HepG2 (cell line): Measurements from ENCODE around the gene GSDME. TPM values are rescaled to one million over a fixed set of nuclear protein-coding genes. Genes with fewer than 3 reads are reported as not detected.

Source experiments
- CEBPB ChIP-seq: IDR thresholded peaks from 2 replicates; pipeline ENCODE4 v1.6.1; 2011; ENCODE audit warnings: low read depth, low read length, improper control_type of control experiment, borderline replicate concordance
- FLYWCH1 ChIP-seq: sonication (generic); formaldehyde crosslinking; IDR thresholded peaks from 2 replicates; pipeline ENCODE4 v1.8.1; 2023; ENCODE audit warnings: mild to moderate bottlenecking, missing genetic modification reagents
- JUND ChIP-seq: sonication (generic); formaldehyde crosslinking; IDR thresholded peaks from 2 replicates; pipeline ENCODE4 v1.8.0; 2022; ENCODE audit warnings: mild to moderate bottlenecking, missing genetic modification reagents
- KAT2B ChIP-seq: fragments of 150-350 bp; IDR thresholded peaks from 2 replicates; pipeline ENCODE4 v1.6.1; 2014; ENCODE audit warnings: low read depth, low read length, borderline replicate concordance
- KLF11 ChIP-seq: IDR thresholded peaks from 2 replicates; pipeline ENCODE4 v1.6.1; 2016; ENCODE audit warnings: missing compliant biosample characterization
- MYNN ChIP-seq: sonication (generic); formaldehyde crosslinking; IDR thresholded peaks from 2 replicates; pipeline ENCODE4 v1.4.0; 2020; ENCODE audit warnings: mild to moderate bottlenecking, low read depth, missing genetic modification reagents
- PAF1 ChIP-seq: IDR thresholded peaks from 2 replicates; pipeline ENCODE4 v1.6.1; 2016; ENCODE audit warnings: missing genetic modification reagents, missing compliant biosample characterization
- RBM39 ChIP-seq: fragments of 200-400 bp; formaldehyde crosslinking; IDR thresholded peaks from one replicate; pipeline ENCODE4 v1.6.1; 2018; ENCODE audit warnings: antibody characterized with exemption, mild to moderate bottlenecking, low read depth, low read length; ENCODE audit not compliant: poor library complexity, severe bottlenecking
- RXRB ChIP-seq: IDR thresholded peaks from 2 replicates; pipeline ENCODE4 v1.6.1; 2016; ENCODE audit warnings: borderline replicate concordance, missing genetic modification reagents, missing compliant biosample characterization
- SALL1 ChIP-seq: sonication (generic); formaldehyde crosslinking; IDR thresholded peaks from 2 replicates; pipeline ENCODE4 v1.8.0; 2022; ENCODE audit warnings: mild to moderate bottlenecking, missing genetic modification reagents
- SMAD1 ChIP-seq: sonication (generic); formaldehyde crosslinking; IDR thresholded peaks from 2 replicates; pipeline ENCODE4 v1.4.0; 2020; ENCODE audit warnings: missing genetic modification reagents, low read depth, mild to moderate bottlenecking, borderline replicate concordance
- ZBTB21 ChIP-seq: sonication (generic); formaldehyde crosslinking; IDR thresholded peaks from 2 replicates; pipeline ENCODE4 v1.4.0; 2020; ENCODE audit warnings: missing genetic modification reagents
- ZFP36L2 ChIP-seq: sonication (generic); formaldehyde crosslinking; IDR thresholded peaks from 2 replicates; pipeline ENCODE4 v1.4.0; 2020; ENCODE audit warnings: missing genetic modification reagents
- ZNF768 ChIP-seq: sonication (generic); formaldehyde crosslinking; IDR thresholded peaks from 2 replicates; pipeline ENCODE4 v1.4.0; 2020; ENCODE audit warnings: missing genetic modification reagents
- polyA plus RNA-seq, 8 experiments: library from polyadenylated mRNA; depleted of rRNA in 3 of 8; stranded (reverse) in 7 of 8; unstranded in 1 of 8; fragments of >200 nt; fragmentation: Illumina TruSeq in 4 of 8; extraction: Trizol in 4 of 8; gene quantifications; 2 replicates each; pipeline versions ENCODE4 v1.2.1 to v1.2.3, GENCODE V29; 2011 to 2016; ENCODE audit warnings: low read depth in 4 of 8, missing spikeins in 1 of 8, mixed read lengths in 1 of 8; ENCODE audit not compliant: insufficient read depth in 1 of 8
- total RNA-seq, 5 experiments: library from RNA; depleted of rRNA; stranded (reverse); fragments of >200 nt; fragmentation: Illumina TruSeq; extraction: Trizol; gene quantifications; 2 replicates each; pipeline ENCODE4 v1.2.3, GENCODE V29; 2016; ENCODE audit warnings: low read depth in 1 of 5
- TF ChIP-seq, protein P1 (sequence below): sonication (generic); formaldehyde crosslinking; conservative IDR thresholded peaks from 2 replicates; pipeline ENCODE4 v1.4.0; 2020; ENCODE audit warnings: missing genetic modification reagents
- TF ChIP-seq, protein P2 (sequence below): sonication (generic); formaldehyde crosslinking; IDR thresholded peaks from 2 replicates; pipeline ENCODE4 v1.5.0; 2020; ENCODE audit warnings: missing genetic modification reagents
- TF ChIP-seq, protein P3 (sequence below): sonication (generic); formaldehyde crosslinking; IDR thresholded peaks from 2 replicates; pipeline ENCODE4 v1.4.0; 2020; ENCODE audit warnings: missing genetic modification reagents
- TF ChIP-seq, protein P4 (sequence below): IDR thresholded peaks from 2 replicates; pipeline ENCODE4 v1.6.1; 2012; ENCODE audit warnings: inconsistent platforms
- TF ChIP-seq, protein P5 (sequence below): sonication (generic); formaldehyde crosslinking; IDR thresholded peaks from 2 replicates; pipeline ENCODE4 v1.8.0; 2022; ENCODE audit warnings: mild to moderate bottlenecking, missing genetic modification reagents
- TF ChIP-seq, protein P6 (sequence below): sonication (generic); formaldehyde crosslinking; IDR thresholded peaks from 2 replicates; pipeline ENCODE4 v1.4.0; 2020; ENCODE audit warnings: missing genetic modification reagents, low read depth, mild to moderate bottlenecking, borderline replicate concordance
- TF ChIP-seq, protein P7 (sequence below): IDR thresholded peaks from 2 replicates; pipeline ENCODE4 v1.6.1; 2016; ENCODE audit warnings: low read depth, control low read depth

Gene GSDME
- total and polyA plus RNA-seq, 2 of the 13 experiments (the other 11 are each of a cell fraction or from before 2014, with no cell fraction given), result 19.2 to 28.2 TPM

DNA sequence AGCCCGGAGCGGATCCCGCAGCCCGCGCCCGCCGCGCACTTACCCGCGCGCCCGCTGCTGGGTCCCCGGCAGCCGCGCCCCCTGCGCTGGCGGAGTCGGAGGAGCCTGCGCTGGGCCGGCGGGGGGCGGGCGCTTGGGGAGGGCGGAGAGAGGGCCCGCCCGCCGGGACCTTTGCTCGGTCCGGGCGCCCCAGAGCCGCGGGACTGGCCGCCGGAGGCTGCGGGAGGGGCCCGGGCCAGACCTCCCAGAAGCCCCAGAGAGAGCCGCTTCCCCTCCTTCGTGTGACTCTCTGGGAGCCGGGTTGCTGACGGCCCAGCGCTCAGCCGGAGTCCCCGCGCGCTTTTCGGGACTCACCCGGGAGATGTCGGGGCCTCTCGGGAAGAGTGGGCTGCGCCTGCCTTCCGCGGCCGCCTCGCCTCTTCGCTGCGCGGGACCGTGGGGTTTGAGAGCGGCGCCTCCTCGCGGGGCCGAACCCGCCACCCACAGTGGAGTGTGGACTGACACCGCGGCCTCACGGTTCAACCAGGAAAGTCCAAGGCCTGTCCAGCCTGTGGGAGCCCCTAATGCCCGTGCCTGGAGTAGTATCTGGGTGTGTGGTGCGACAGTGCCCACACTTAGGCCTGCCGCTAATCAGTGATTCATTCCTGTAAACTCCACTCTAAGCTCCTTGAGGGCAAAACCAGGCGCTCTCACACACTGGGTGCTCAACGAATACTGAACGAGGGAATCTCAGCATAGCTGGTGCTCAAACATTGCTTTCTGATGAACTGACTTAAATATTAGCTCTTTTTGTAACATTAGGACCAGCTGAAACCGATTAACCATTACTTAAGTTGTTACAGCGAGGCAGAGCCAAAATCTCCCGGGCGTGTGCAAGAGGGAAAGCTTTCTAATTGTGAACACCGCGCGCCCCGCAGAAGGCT lies at the start of gene GSDME (continued):
- TF ChIP-seq, protein P1, sequence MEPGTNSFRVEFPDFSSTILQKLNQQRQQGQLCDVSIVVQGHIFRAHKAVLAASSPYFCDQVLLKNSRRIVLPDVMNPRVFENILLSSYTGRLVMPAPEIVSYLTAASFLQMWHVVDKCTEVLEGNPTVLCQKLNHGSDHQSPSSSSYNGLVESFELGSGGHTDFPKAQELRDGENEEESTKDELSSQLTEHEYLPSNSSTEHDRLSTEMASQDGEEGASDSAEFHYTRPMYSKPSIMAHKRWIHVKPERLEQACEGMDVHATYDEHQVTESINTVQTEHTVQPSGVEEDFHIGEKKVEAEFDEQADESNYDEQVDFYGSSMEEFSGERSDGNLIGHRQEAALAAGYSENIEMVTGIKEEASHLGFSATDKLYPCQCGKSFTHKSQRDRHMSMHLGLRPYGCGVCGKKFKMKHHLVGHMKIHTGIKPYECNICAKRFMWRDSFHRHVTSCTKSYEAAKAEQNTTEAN (CRISPR knock-in tag), result no peak; the same call in 1 of the 2 replicates
- TF ChIP-seq ZBTB21 (no peak), MYNN (no peak), SMAD1 (CRISPR knock-in tag) (no peak), ZNF768 (CRISPR knock-in tag) (no peak), KLF11 (CRISPR knock-in tag) (no peak), SALL1 (CRISPR knock-in tag) (peak; percentile 24; the same call in 1 of the 2 replicates), FLYWCH1 (CRISPR knock-in tag) (no peak), PAF1 (CRISPR knock-in tag) (no peak), JUND (CRISPR knock-in tag) (no peak), ZFP36L2 (CRISPR knock-in tag) (no peak), RXRB (CRISPR knock-in tag) (no peak), KAT2B (no peak), RBM39 (peak; percentile 37), CEBPB (no peak)
- TF ChIP-seq, protein P2, sequence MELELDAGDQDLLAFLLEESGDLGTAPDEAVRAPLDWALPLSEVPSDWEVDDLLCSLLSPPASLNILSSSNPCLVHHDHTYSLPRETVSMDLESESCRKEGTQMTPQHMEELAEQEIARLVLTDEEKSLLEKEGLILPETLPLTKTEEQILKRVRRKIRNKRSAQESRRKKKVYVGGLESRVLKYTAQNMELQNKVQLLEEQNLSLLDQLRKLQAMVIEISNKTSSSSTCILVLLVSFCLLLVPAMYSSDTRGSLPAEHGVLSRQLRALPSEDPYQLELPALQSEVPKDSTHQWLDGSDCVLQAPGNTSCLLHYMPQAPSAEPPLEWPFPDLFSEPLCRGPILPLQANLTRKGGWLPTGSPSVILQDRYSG (CRISPR knock-in tag), result peak; percentile 22; the same call in 1 of the 2 replicates
- TF ChIP-seq, protein P3, sequence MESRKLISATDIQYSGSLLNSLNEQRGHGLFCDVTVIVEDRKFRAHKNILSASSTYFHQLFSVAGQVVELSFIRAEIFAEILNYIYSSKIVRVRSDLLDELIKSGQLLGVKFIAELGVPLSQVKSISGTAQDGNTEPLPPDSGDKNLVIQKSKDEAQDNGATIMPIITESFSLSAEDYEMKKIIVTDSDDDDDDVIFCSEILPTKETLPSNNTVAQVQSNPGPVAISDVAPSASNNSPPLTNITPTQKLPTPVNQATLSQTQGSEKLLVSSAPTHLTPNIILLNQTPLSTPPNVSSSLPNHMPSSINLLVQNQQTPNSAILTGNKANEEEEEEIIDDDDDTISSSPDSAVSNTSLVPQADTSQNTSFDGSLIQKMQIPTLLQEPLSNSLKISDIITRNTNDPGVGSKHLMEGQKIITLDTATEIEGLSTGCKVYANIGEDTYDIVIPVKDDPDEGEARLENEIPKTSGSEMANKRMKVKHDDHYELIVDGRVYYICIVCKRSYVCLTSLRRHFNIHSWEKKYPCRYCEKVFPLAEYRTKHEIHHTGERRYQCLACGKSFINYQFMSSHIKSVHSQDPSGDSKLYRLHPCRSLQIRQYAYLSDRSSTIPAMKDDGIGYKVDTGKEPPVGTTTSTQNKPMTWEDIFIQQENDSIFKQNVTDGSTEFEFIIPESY (CRISPR knock-in tag), result no peak
- TF ChIP-seq, protein P4, sequence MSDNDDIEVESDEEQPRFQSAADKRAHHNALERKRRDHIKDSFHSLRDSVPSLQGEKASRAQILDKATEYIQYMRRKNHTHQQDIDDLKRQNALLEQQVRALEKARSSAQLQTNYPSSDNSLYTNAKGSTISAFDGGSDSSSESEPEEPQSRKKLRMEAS, result peak; percentile 49; the same call in 1 of the 2 replicates
- TF ChIP-seq, protein P5, sequence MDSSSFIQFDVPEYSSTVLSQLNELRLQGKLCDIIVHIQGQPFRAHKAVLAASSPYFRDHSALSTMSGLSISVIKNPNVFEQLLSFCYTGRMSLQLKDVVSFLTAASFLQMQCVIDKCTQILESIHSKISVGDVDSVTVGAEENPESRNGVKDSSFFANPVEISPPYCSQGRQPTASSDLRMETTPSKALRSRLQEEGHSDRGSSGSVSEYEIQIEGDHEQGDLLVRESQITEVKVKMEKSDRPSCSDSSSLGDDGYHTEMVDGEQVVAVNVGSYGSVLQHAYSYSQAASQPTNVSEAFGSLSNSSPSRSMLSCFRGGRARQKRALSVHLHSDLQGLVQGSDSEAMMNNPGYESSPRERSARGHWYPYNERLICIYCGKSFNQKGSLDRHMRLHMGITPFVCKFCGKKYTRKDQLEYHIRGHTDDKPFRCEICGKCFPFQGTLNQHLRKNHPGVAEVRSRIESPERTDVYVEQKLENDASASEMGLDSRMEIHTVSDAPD, result no peak
- TF ChIP-seq, protein P6, sequence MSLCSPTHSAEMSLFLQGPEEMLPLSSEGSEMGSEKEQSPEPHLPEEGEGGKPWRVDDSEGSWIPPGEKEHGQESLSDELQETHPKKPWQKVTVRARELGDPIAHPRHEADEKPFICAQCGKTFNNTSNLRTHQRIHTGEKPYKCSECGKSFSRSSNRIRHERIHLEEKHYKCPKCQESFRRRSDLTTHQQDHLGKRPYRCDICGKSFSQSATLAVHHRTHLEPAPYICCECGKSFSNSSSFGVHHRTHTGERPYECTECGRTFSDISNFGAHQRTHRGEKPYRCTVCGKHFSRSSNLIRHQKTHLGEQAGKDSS (CRISPR knock-in tag), result no peak
- TF ChIP-seq, protein P7, sequence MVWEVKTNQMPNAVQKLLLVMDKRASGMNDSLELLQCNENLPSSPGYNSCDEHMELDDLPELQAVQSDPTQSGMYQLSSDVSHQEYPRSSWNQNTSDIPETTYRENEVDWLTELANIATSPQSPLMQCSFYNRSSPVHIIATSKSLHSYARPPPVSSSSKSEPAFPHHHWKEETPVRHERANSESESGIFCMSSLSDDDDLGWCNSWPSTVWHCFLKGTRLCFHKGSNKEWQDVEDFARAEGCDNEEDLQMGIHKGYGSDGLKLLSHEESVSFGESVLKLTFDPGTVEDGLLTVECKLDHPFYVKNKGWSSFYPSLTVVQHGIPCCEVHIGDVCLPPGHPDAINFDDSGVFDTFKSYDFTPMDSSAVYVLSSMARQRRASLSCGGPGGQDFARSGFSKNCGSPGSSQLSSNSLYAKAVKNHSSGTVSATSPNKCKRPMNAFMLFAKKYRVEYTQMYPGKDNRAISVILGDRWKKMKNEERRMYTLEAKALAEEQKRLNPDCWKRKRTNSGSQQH (CRISPR knock-in tag), result no peak
